ENCODE results near the gene NOS1AP.

GRCh38 chr1:162021124-162021523 lies 48.4 kb upstream of the NOS1AP start:
- TF ChIP-seq CTCF (IDR thresholded peaks at IDR 0.05; ENCODE audit: low read depth, low read length, poor library complexity, severe bottlenecking) (no peak), EZH2phosphoT487 (IDR thresholded peaks at IDR 0.05; ENCODE audit: borderline replicate concordance, low read length) (no peak)

All from DOHH2 (cell line).